GM13977 (cell line): ENCODE data around the gene ZNF592.

Source experiments
- DNase-seq: peaks from one replicate; pipeline ENCODE4 v3.0.0; 2012; ENCODE audit warnings: low spot score
- CTCF ChIP-seq: IDR thresholded peaks from 2 replicates; pipeline ENCODE4 v1.5.1; 2012; ENCODE audit warnings: mild to moderate bottlenecking, control low read depth; ENCODE audit not compliant: insufficient read depth; ENCODE audit errors: extremely low read depth, missing control alignments
- in situ Hi-C: fragments of 300-500 bp; cut with MboI; formaldehyde crosslinking; loops from one replicate; pipeline ENCODE4 v1.12.0; 2022; ENCODE audit warnings: low sequenced_read_pairs, low pct_unique_long_range_greater_than_20kb, mixed read lengths, inconsistent platforms; ENCODE audit not compliant: unreplicated experiment

ZNF592 gene

GRCh38 chr15:84816694-84817465 lies 68.5 kb downstream of the ZNF592 start, which contains the start of gene ALPK3:
Gene ALPK3 (plus strand): TSS chr15:84817356. CDS start chr15:84817453, 97 bp downstream.
- no peak for DNase-seq
- TF ChIP-seq CTCF: no peak
- in situ Hi-C loops: no loop called here

- no peak for DNase-seq
- in situ Hi-C loops: no loop called here
Observed at GRCh38 chr15:84817466-84818081, 69.2 kb downstream of the ZNF592 start.

GRCh38 chr15:84818261-84819131 lies 70.1 kb downstream of the ZNF592 start:
- no peak for DNase-seq
- in situ Hi-C loops: no loop called here
- no peak for TF ChIP-seq CTCF

More at GRCh38 chr15:84817466-84818081, 69.2 kb downstream of the ZNF592 start:
- no peak for TF ChIP-seq CTCF

- no peak for DNase-seq
- in situ Hi-C loops: no loop called here
- TF ChIP-seq CTCF: no peak
Observed at GRCh38 chr15:84819291-84819768, 70.9 kb downstream of the ZNF592 start.

GRCh38 chr15:84819791-84820190 lies 71.4 kb downstream of the ZNF592 start:
- no peak for DNase-seq
- in situ Hi-C loops: no loop called here
- TF ChIP-seq CTCF: no peak

- peak; percentile 29 for TF ChIP-seq CTCF
- in situ Hi-C loops: no loop called here
- DNase-seq: no peak
Observed at GRCh38 chr15:84821501-84822021, 73.2 kb downstream of the ZNF592 start.
